HEK293T (cell line): ENCODE data around the gene FUT8.

Experiments used
- CTCF ChIA-PET: fragments of 350-600 bp; formaldehyde crosslinking; extraction: SDS; loops from one replicate; lab custom pipeline; 2021; ENCODE audit warnings: antibody characterized with exemption, inconsistent platforms; lab: Yijun Ruan, JAX
- POLR2A ChIA-PET: fragments of 350-600 bp; formaldehyde crosslinking; extraction: SDS; loops from one replicate; lab custom pipeline; 2020; ENCODE audit warnings: antibody characterized with exemption, inconsistent platforms; lab: Yijun Ruan, JAX
- DNase-seq: peaks from one replicate; pipeline ENCODE4 v3.0.0; 2012; ENCODE audit warnings: mixed read lengths; ENCODE audit errors: extremely low spot score
- ARNT ChIP-seq: fragments of 450-650 bp; IDR thresholded peaks from 2 replicates; pipeline ENCODE4 v1.6.1; 2017; ENCODE audit warnings: mild to moderate bottlenecking
- BHLHE40 ChIP-seq: fragments of 450-650 bp; IDR thresholded peaks from 2 replicates; pipeline ENCODE4 v1.6.1; 2016; ENCODE audit warnings: mild to moderate bottlenecking, moderate library complexity, borderline replicate concordance
- CTBP1 ChIP-seq: fragments of 450-650 bp; IDR thresholded peaks from 2 replicates; pipeline ENCODE4 v1.6.1; 2016; ENCODE audit warnings: borderline replicate concordance
- ELF4 ChIP-seq: fragments of 450-650 bp; IDR thresholded peaks from 2 replicates; pipeline ENCODE4 v1.6.1; 2017; ENCODE audit warnings: antibody characterized with exemption
- FOXA1 ChIP-seq: fragments of 450-650 bp; IDR thresholded peaks from 2 replicates; pipeline ENCODE4 v1.6.1; 2016; ENCODE audit warnings: mild to moderate bottlenecking
- FOXK2 ChIP-seq: fragments of 450-650 bp; IDR thresholded peaks from 2 replicates; pipeline ENCODE4 v1.6.1; 2016; ENCODE audit warnings: mild to moderate bottlenecking
- FOXM1 ChIP-seq: fragments of 450-650 bp; IDR thresholded peaks from 2 replicates; pipeline ENCODE4 v1.6.1; 2017; ENCODE audit warnings: mild to moderate bottlenecking, borderline replicate concordance
- HDGF ChIP-seq: fragments of 450-650 bp; IDR thresholded peaks from 2 replicates; pipeline ENCODE4 v1.6.1; 2017; ENCODE audit warnings: antibody characterized with exemption, borderline replicate concordance
- L3MBTL2 ChIP-seq: fragments of 450-650 bp; conservative IDR thresholded peaks from 2 replicates; pipeline ENCODE4 v1.6.1; 2016; ENCODE audit warnings: mild to moderate bottlenecking
- LEF1 ChIP-seq: fragments of 450-650 bp; IDR thresholded peaks from 2 replicates; pipeline ENCODE4 v1.6.1; 2017; ENCODE audit warnings: mild to moderate bottlenecking, borderline replicate concordance
- NFRKB ChIP-seq: fragments of 450-650 bp; IDR thresholded peaks from 2 replicates; pipeline ENCODE4 v1.6.1; 2016; ENCODE audit warnings: mild to moderate bottlenecking, moderate library complexity
- PKNOX1 ChIP-seq: fragments of 450-650 bp; IDR thresholded peaks from 2 replicates; pipeline ENCODE4 v1.6.1; 2016
- SP1 ChIP-seq: fragments of 450-650 bp; IDR thresholded peaks from 2 replicates; pipeline ENCODE4 v1.6.1; 2017
- SUZ12 ChIP-seq: fragments of 450-650 bp; IDR thresholded peaks from 2 replicates; pipeline ENCODE4 v1.6.1; 2016; ENCODE audit warnings: mild to moderate bottlenecking
- TARDBP ChIP-seq: fragments of 450-650 bp; IDR thresholded peaks from 2 replicates; pipeline ENCODE4 v1.6.1; 2016
- ZNF384 ChIP-seq: fragments of 450-650 bp; IDR thresholded peaks from 2 replicates; pipeline ENCODE4 v1.6.1; 2016

The FUT8 gene

GRCh38 chr14:65531148-65531547 lies 118.6 kb downstream of the FUT8 start:
- TF ChIP-seq FOXA1 (no peak), SP1 (no peak), NFRKB (no peak), L3MBTL2 (no peak), CTBP1 (no peak), FOXK2 (no peak), LEF1 (no peak), SUZ12 (no peak), TARDBP (no peak), PKNOX1 (no peak), FOXM1 (no peak), BHLHE40 (no peak), ARNT (no peak), ELF4 (no peak), HDGF (no peak), ZNF384 (no peak)
- ChIA-PET CTCF (no interaction called here), POLR2A (no interaction called here)
- DNase-seq = no peak

- TF ChIP-seq BHLHE40 (no peak), FOXK2 (no peak), FOXM1 (no peak), L3MBTL2 (no peak), SP1 (no peak), HDGF (no peak), ARNT (no peak), LEF1 (no peak), PKNOX1 (no peak), ZNF384 (no peak), ELF4 (no peak), TARDBP (no peak), CTBP1 (no peak), FOXA1 (no peak), SUZ12 (no peak), NFRKB (no peak)
- DNase-seq = no peak
- POLR2A ChIA-PET = no interaction called here
- CTCF ChIA-PET = no interaction called here
Observed at GRCh38 chr14:65533736-65534404, 121.3 kb downstream of the FUT8 start.

GRCh38 chr14:65536781-65537423 lies 124.4 kb downstream of the FUT8 start:
- no peak for DNase-seq
- no peak for TF ChIP-seq FOXK2
- no peak for TF ChIP-seq ZNF384
- no peak for TF ChIP-seq NFRKB
- no peak for TF ChIP-seq L3MBTL2
- TF ChIP-seq ARNT = no peak
- no peak for TF ChIP-seq SP1
- TF ChIP-seq HDGF = no peak
- no peak for TF ChIP-seq PKNOX1
- TF ChIP-seq FOXA1 = no peak
- TF ChIP-seq SUZ12 = no peak
- no peak for TF ChIP-seq FOXM1
- TF ChIP-seq ELF4 = no peak
- TF ChIP-seq TARDBP = no peak
- TF ChIP-seq LEF1 = no peak
- TF ChIP-seq CTBP1 = no peak
- no peak for TF ChIP-seq BHLHE40
- POLR2A ChIA-PET = no interaction called here
- CTCF ChIA-PET = no interaction called here

- CTCF ChIA-PET = no interaction called here
- no peak for TF ChIP-seq HDGF
- TF ChIP-seq L3MBTL2 = no peak
- TF ChIP-seq LEF1 = no peak
- no peak for TF ChIP-seq ZNF384
- TF ChIP-seq SP1 = no peak
- TF ChIP-seq FOXA1 = no peak
- TF ChIP-seq TARDBP = no peak
- no peak for TF ChIP-seq ELF4
- no peak for TF ChIP-seq CTBP1
- no peak for TF ChIP-seq PKNOX1
- TF ChIP-seq NFRKB = no peak
- TF ChIP-seq SUZ12 = no peak
- no peak for TF ChIP-seq BHLHE40
- TF ChIP-seq FOXM1 = no peak
- no peak for TF ChIP-seq ARNT
- TF ChIP-seq FOXK2 = no peak
- POLR2A ChIA-PET = no interaction called here
- DNase-seq = no peak
Observed at GRCh38 chr14:65548878-65549277, 136.3 kb downstream of the FUT8 start.

GRCh38 chr14:65549429-65549828 lies 136.9 kb downstream of the FUT8 start:
- TF ChIP-seq FOXM1 (no peak), ELF4 (no peak), SP1 (no peak), SUZ12 (no peak), FOXA1 (no peak), L3MBTL2 (no peak), LEF1 (no peak)
- POLR2A ChIA-PET = no interaction called here

More at GRCh38 chr14:65549429-65549828, 136.9 kb downstream of the FUT8 start:
- no peak for DNase-seq
- CTCF ChIA-PET = no interaction called here
